Transverse colon (tissue), 3 donors: ENCODE measurements around the gene GNA14.

Experiments
- CTCF ChIP-seq, 5 experiments: fragments of 200-600 bp in 3 of 5; fragments of 450-650 bp in 2 of 5; sonication (generic) in 3 of 5; IDR thresholded peaks; 1 replicate in 2 of 5; 2 replicates in 3 of 5; pipeline ENCODE4 v1.5.1; 2016 to 2017; ENCODE audit warnings: antibody characterized with exemption in 5 of 5, inconsistent platforms in 3 of 5, mild to moderate bottlenecking in 2 of 5, moderate library complexity in 1 of 5
- POLR2A ChIP-seq: fragments of 450-650 bp; IDR thresholded peaks from one replicate; pipeline ENCODE4 v1.6.1; 2016; ENCODE audit warnings: antibody characterized with exemption, mild to moderate bottlenecking, moderate library complexity

GRCh38 chr9:77511525-77511924 lies 136.6 kb downstream of the GNA14 start:
- no peak for TF ChIP-seq POLR2A
- no peak for TF ChIP-seq CTCF (IDR thresholded peaks at IDR 0.05)
